PC-9 (cell line): ENCODE data around the gene UBE2S. TPM values are rescaled to one million over a fixed set of nuclear protein-coding genes. Genes with fewer than 3 reads are reported as not detected.

Experiments
- BruUV-seq: library from RNA; stranded (reverse); fragments of 400-500 nt; replicated peaks from 2 replicates; lab custom pipeline; 2021; lab: Mats Ljungman, UMichigan
- CTCF ChIA-PET: fragments of 300-600 bp; sonication (Branson Sonifier 250); formaldehyde crosslinking; loops from one replicate; lab custom pipeline; 2022; ENCODE audit warnings: antibody characterized with exemption; lab: Charles Lee
- POLR2A ChIA-PET: fragments of 300-600 bp; sonication (Branson Sonifier 250); formaldehyde crosslinking; loops from one replicate; lab custom pipeline; 2022; ENCODE audit warnings: antibody characterized with exemption; ENCODE audit not compliant: unreplicated experiment; lab: Charles Lee
- DNase-seq, 2 experiments: peaks; one replicate each; pipeline versions ENCODE4 v3.0.0 to v3.0.0-alpha.2; 2015 to 2022; ENCODE audit warnings: mixed read lengths in 1 of 2
- H2AFZ ChIP-seq: fragments of 200-600 bp; sonication (generic); 2 replicates; pipeline ENCODE4 v1.8.1; 2017; ENCODE audit warnings: antibody characterized with exemption
- H3F3A ChIP-seq: fragments of 200-600 bp; sonication (generic); 2 replicates; pipeline ENCODE4 v1.8.1; 2017; ENCODE audit warnings: antibody characterized with exemption, mild to moderate bottlenecking, low read depth; ENCODE audit not compliant: insufficient read depth
- H3K27ac ChIP-seq: fragments of 200-600 bp; sonication (generic); 2 replicates; pipeline ENCODE4 v1.6.1; 2016; ENCODE audit warnings: mixed run types
- H3K27me3 ChIP-seq: fragments of 200-600 bp; sonication (generic); 2 replicates; pipeline ENCODE4 v1.6.1; 2016; ENCODE audit warnings: low read depth, mixed run types; ENCODE audit not compliant: insufficient read depth
- H3K36me3 ChIP-seq: fragments of 200-600 bp; sonication (generic); 2 replicates; pipeline ENCODE4 v1.6.1; 2016; ENCODE audit warnings: low read depth, mixed run types
- H3K4me1 ChIP-seq: fragments of 200-600 bp; sonication (generic); replicated peaks from 2 replicates; pipeline ENCODE4 v1.6.1; 2016; ENCODE audit warnings: mixed run types; ENCODE audit not compliant: insufficient read depth
- H3K4me2 ChIP-seq: fragments of 200-600 bp; sonication (generic); 2 replicates; pipeline ENCODE4 v1.6.1; 2017; ENCODE audit warnings: mixed run types
- H3K4me3 ChIP-seq: fragments of 200-600 bp; sonication (generic); 2 replicates; pipeline ENCODE4 v1.6.1; 2016; ENCODE audit warnings: mixed run types
- H3K79me2 ChIP-seq: fragments of 200-600 bp; sonication (generic); 2 replicates; pipeline ENCODE4 v1.6.1; 2017; ENCODE audit warnings: low read depth, mixed run types
- H3K9me2 ChIP-seq: fragments of 200-600 bp; sonication (generic); 2 replicates; pipeline ENCODE4 v1.8.1; 2017; ENCODE audit warnings: mild to moderate bottlenecking; ENCODE audit not compliant: insufficient read depth
- H3K9me3 ChIP-seq: fragments of 200-600 bp; sonication (generic); 2 replicates; pipeline ENCODE4 v1.8.1; 2016; ENCODE audit warnings: low read depth; ENCODE audit not compliant: insufficient read depth
- H4K20me1 ChIP-seq: fragments of 200-600 bp; sonication (generic); 2 replicates; pipeline ENCODE4 v1.8.1; 2017; ENCODE audit not compliant: insufficient read depth
- EZH2 ChIP-seq: fragments of 200-600 bp; sonication (generic); IDR thresholded peaks from 2 replicates; pipeline ENCODE4 v1.8.0; 2017; ENCODE audit warnings: antibody characterized with exemption, low read depth
- intact Hi-C: fragments of 100-400 bp; cut with micrococcal nuclease; formaldehyde crosslinking; loops from one replicate; pipeline ENCODE4 v1.10.0; 2022; ENCODE audit not compliant: unreplicated experiment
- total RNA-seq: library from RNA; stranded (reverse); gene quantifications from 2 replicates; pipeline ENCODE4 v1.2.3, GENCODE V29; 2021
- TF ChIP-seq, protein P1 (sequence below): fragments of 200-600 bp; sonication (generic); conservative IDR thresholded peaks from 2 replicates; pipeline ENCODE4 v1.6.1; 2017; ENCODE audit warnings: mixed run types, antibody characterized with exemption, mild to moderate bottlenecking, moderate library complexity

Gene UBE2S
- total RNA-seq, 1 experiment from 2014 or later, result 359 TPM

DNA sequence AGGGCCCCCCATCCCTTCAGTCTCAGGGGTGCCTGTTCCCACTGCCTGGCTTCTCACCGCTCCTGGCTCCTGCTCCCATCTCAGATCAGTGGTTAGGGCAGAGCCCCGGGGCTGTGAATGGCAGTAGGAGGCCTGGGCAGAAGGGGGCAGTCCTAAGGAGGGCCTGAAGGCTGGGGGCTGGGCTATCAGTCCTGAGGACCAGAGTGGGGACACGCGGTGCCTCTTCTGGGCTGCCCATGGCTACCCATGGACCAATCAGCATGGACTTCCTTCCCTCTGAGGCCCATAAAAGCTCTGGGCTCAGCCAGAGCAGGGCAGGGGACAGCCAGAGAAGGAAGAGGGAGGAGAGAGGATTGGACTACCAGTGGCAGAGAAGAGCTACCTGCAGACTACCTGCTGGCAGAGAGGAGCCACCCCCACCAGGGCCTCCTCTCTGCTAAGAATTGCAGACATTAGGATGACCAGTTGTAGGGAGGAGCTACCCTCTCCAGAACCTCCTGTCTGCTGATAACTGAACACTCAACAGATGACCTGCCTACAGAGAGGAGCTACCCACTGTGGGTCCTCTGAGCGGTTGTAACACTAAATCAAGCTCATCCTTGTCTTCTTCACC is 12.1 kb upstream of the UBE2S start:
- TF ChIP-seq, protein P1, sequence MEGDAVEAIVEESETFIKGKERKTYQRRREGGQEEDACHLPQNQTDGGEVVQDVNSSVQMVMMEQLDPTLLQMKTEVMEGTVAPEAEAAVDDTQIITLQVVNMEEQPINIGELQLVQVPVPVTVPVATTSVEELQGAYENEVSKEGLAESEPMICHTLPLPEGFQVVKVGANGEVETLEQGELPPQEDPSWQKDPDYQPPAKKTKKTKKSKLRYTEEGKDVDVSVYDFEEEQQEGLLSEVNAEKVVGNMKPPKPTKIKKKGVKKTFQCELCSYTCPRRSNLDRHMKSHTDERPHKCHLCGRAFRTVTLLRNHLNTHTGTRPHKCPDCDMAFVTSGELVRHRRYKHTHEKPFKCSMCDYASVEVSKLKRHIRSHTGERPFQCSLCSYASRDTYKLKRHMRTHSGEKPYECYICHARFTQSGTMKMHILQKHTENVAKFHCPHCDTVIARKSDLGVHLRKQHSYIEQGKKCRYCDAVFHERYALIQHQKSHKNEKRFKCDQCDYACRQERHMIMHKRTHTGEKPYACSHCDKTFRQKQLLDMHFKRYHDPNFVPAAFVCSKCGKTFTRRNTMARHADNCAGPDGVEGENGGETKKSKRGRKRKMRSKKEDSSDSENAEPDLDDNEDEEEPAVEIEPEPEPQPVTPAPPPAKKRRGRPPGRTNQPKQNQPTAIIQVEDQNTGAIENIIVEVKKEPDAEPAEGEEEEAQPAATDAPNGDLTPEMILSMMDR, result no peak
- ChIA-PET CTCF (interaction anchor here (0.6 to 1.8 kb wide), 2 partner anchors 84 to 834 kb away, joined by 3 to 6 read pairs; no protein-coding TSS in a partner anchor), POLR2A (no interaction called here)
- peaks cover 8% of the 10 kb centered on the region; the same call in 1 of the 2 replicates for H3F3A ChIP-seq
- BruUV-seq, result no TSS peak
- H3K4me3 ChIP-seq, result no peak overlapping the region
- H3K4me1 ChIP-seq, result no peaks in the 10 kb centered on the region
- no peak overlapping the region for H3K27ac ChIP-seq
- no peaks in the 10 kb centered on the region; the same call in 1 of the 2 replicates for H4K20me1 ChIP-seq
- H2AFZ ChIP-seq, result no peak overlapping the region
- H3K27me3 ChIP-seq, result peaks cover 45% of the 10 kb centered on the region
- DNase-seq, result peak in 1 of 2 experiments; percentile 32
- H3K4me2 ChIP-seq, result no peak overlapping the region
- intact Hi-C loops, result loop anchor here (5.0 kb wide), 2 partner anchors 83 to 537 kb away; no protein-coding TSS in a partner anchor
- no peaks in the 10 kb centered on the region for H3K36me3 ChIP-seq
- no peaks in the 10 kb centered on the region for H3K9me2 ChIP-seq
- H3K79me2 ChIP-seq, result no peaks in the 10 kb centered on the region
- no peaks in the 10 kb centered on the region for H3K9me3 ChIP-seq

DNA sequence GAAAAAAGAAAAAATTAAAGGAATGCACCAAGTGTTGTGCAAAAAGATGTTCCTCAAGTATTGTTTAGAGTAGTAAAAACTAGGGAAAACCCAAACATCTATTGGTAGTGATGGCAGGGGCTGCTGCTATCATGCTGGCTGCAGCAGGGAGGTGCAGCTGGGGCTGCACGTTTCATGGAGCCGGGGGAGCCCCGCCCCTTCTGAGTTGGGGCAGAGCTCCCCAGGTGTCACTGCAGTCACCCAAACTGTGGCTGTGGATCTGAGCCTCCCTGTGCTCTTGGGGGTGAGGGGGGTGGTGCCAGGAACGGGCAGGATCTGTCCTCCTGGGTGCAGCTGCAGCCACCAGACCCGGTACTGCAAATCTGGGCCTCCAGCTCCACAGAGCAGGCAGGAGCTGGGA is 11.5 kb upstream of the UBE2S start:
- H3F3A ChIP-seq, result peaks cover 8% of the 10 kb centered on the region; the same call in 1 of the 2 replicates
- no peaks in the 10 kb centered on the region for H3K4me1 ChIP-seq
- intact Hi-C loops, result loop anchor here (5.0 kb wide), 2 partner anchors 83 to 537 kb away; no protein-coding TSS in a partner anchor
- H3K4me2 ChIP-seq, result no peak overlapping the region
- H3K9me3 ChIP-seq, result no peaks in the 10 kb centered on the region
- H2AFZ ChIP-seq, result no peak overlapping the region
- no TSS peak for BruUV-seq
- TF ChIP-seq, protein P1, result no peak
- TF ChIP-seq EZH2, result no peak
- H3K36me3 ChIP-seq, result no peaks in the 10 kb centered on the region
- H3K9me2 ChIP-seq, result no peaks in the 10 kb centered on the region
- H4K20me1 ChIP-seq, result no peaks in the 10 kb centered on the region; the same call in 1 of the 2 replicates
- ChIA-PET CTCF (interaction anchor here (1.8 kb wide), 1 partner anchor 85 kb away, joined by 6 read pairs; no protein-coding TSS in a partner anchor), POLR2A (no interaction called here)
- DNase-seq, result no peak
- H3K4me3 ChIP-seq, result no peak overlapping the region
- peaks cover 39% of the 10 kb centered on the region for H3K27me3 ChIP-seq
- no peak overlapping the region for H3K27ac ChIP-seq
- no peaks in the 10 kb centered on the region for H3K79me2 ChIP-seq

DNA sequence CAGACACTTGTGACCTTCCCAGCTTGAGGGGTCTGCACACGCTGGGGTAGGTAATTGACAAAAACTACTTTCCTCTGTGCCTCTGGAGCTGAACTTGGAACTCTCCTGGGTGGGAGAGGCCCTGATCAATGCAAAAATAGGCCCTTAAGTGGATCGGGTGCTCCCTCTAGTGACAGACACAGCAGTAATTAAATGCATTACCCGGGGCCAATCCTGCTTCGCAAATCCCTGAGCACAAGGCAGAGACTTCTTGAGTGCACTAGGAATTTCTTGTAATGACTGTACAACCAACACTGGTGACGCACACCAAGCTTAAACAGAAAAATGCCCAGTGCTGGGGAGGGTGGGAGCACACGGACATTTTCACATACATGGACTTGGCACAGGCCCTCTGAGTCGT is 10.6 kb upstream of the UBE2S start:
- Histone ChIP-seq H3K27ac (no peak overlapping the region), H4K20me1 (no peaks in the 10 kb centered on the region; the same call in 1 of the 2 replicates), H3K9me3 (no peaks in the 10 kb centered on the region), H3F3A (peaks cover 8% of the 10 kb centered on the region; the same call in 1 of the 2 replicates), H2AFZ (no peak overlapping the region), H3K9me2 (no peaks in the 10 kb centered on the region), H3K4me1 (no peaks in the 10 kb centered on the region), H3K4me3 (no peak overlapping the region), H3K79me2 (no peaks in the 10 kb centered on the region), H3K36me3 (no peaks in the 10 kb centered on the region), H3K4me2 (no peak overlapping the region), H3K27me3 (peaks cover 33% of the 10 kb centered on the region)
- intact Hi-C loops, result loop anchor here (1.0 to 5.0 kb wide), 4 partner anchors 84 to 536 kb away; no protein-coding TSS in a partner anchor
- TF ChIP-seq, protein P1, result peak; percentile 94
- no peak for TF ChIP-seq EZH2
- DNase-seq, result peak; percentile 74 to 79
- no TSS peak for BruUV-seq
- ChIA-PET POLR2A (interaction anchor here (0.5 to 0.6 kb wide), 2 partner anchors 262 to 277 kb away, joined by 7 to 18 read pairs; no protein-coding TSS in a partner anchor), CTCF (interaction anchor here (0.7 to 1.8 kb wide), 6 partner anchors 79 to 1152 kb away, joined by 3 to 6 read pairs (median 3); partner anchors contain the start of genes HSPBP1 and KMT5C)
